Right lung (tissue), 5 donors: ENCODE data around the gene ATP5ME. TPM values are rescaled to one million over a fixed set of nuclear protein-coding genes. Genes with fewer than 3 reads are reported as not detected.

Experiments
- DNase-seq, 2 donors: peaks; one replicate each; pipeline ENCODE4 v3.0.0-alpha.2; 2013
- polyA plus RNA-seq, 5 donors: library from polyadenylated mRNA; unstranded; fragments of 120-200 nt; gene quantifications; one replicate each; pipeline versions ENCODE4 v1.2.1 to v1.2.3, GENCODE V29; 2013; ENCODE audit warnings: inconsistent platforms in 1 of 5, low replicate concordance in 1 of 5; ENCODE audit not compliant: insufficient read length in 5 of 5, insufficient read depth in 1 of 5

ATP5ME gene
- polyA plus RNA-seq, 5 donors, result 174 to 273 (median 191) TPM

- no peak for DNase-seq
These were observed 15.1 kb downstream of the ATP5ME start for GRCh38 chr4:658681-659667.

- no peak for DNase-seq
These were observed 16.0 kb downstream of the ATP5ME start for GRCh38 chr4:657834-658667.

GRCh38 chr4:657338-657833, 16.7 kb downstream of the ATP5ME start:
- DNase-seq, result no peak

DNA sequence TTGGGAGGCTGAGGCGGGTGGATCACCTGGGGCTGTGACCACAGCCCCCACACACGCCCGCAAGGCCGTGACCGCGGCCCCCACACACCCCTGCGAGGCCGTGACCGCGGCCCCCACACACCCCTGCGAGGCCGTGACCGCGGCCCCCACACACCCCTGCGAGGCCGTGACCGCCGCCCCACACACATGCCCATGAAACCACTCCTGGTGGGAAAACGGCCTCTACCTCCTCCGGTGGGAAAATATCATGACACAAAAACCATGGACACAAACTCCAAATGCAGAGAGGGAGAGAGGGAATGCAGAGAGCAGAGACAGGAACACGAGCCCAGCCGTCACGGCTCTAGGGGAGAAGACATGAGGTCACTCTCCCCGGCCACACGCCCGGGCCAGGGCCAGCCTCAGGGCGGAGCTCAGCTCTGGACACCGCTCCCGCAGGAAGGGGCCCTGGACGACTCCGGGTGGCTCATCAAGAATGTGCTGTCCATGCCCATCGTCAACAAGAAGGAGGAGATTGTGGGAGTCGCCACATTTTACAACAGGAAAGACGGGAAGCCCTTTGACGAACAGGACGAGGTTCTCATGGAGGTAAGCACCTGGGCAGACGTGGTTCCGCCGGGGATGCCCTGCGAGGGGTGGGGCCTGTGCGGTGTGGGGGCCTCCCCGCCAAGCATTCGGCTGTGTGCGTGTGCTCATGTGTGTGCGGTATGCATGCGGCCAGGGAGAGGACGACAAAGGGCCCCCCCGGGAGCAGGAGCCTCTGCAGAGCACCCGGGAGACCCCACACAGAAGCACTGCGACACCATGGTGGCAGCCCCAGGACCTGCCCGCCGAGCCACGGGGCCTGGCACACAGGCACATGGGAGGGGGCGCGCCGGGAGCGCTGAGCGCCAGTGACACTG, 17.4 kb downstream of the ATP5ME start:
- DNase-seq, result no peak

DNA sequence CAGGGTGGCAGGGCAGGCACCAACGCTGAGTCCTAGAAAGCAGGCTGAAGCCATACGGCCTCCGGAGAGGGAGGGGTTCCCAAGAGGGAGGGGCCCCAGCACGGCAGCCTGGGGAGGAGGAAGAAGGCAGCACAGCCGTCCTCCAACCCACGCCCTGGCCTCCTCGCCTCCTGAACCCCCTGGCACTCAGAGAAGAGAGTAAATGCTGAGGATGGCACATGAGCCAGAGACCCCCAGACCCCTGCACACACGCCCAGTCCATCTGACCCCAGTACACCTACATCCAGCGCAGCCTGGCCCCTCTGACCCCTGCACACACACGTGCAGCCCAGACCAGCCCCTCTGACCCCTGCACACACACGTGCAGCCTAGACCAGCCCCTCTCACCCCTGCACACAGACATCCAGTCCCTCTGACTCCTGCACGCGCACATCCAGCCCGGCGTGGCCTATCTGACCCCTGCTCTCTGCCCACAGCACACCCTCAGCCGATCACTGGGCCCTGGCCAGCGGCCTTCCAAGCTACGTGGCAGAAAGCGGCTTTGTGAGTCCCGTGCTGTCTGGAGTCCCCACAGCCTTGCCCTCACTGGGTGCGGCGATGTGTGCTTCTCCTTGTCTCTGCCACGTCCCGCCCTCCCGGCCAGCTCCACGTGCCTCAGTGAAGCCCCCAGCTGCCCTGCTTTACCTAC, 18.5 kb downstream of the ATP5ME start:
- no peak for DNase-seq

DNA sequence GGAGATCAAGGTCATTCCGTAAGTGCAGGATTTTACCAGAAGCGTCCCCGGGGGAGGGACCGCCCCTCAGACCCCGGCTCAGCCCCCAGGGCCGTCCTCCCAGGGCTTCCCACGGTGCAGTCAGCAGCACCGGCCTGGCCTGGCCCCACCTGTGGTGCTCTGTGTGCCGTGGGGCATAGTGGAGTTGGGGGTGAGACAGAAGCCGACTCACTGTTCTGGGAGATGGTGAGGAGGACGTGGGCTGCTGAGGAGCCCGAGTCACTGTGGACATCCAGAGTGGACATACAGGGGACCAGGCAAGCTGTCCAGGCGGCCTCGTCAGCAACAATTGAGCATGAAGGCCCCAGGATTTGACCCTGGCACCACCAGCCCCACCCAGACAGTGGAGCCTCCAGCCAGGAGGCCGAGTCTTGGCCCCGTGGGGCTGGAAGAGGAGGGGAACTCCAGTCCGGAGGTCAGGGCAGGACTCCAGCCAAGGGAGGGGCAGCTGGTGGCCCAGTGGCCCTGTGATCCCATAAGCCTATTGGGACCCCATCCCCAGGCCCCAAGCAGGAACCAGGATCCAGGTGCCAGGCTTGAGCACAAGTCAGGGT, 19.1 kb downstream of the ATP5ME start:
- no peak for DNase-seq

GRCh38 chr4:654503-654845, 19.6 kb downstream of the ATP5ME start:
- DNase-seq, result no peak

DNA sequence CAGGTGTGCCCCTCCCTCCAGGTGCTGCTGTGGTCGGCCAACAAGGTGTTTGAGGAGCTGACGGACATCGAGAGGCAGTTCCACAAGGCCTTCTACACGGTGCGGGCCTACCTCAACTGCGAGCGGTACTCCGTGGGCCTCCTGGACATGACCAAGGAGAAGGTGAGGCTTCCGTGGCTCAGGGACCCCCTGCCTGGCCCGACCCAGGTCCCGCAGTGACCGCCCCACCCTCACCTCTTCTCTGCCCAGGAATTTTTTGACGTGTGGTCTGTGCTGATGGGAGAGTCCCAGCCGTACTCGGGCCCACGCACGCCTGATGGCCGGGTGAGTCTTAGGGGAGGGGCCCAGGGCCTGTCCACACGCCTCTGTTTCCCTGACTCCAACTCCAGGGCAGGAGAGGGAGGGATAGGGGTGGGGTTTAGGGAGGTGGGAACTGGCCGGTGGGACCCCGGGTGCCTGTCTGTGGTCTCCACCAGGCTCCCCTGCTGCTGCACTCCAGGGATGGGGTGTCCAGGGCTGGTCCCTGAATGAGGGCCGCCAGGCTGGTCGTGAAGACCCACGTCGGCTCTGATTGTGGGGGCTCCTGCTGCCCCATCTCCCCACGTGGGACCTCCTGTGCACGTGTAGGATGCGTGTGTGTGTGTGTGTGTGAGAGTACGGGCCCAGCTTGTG, 20.1 kb downstream of the ATP5ME start:
- DNase-seq, result no peak

DNA sequence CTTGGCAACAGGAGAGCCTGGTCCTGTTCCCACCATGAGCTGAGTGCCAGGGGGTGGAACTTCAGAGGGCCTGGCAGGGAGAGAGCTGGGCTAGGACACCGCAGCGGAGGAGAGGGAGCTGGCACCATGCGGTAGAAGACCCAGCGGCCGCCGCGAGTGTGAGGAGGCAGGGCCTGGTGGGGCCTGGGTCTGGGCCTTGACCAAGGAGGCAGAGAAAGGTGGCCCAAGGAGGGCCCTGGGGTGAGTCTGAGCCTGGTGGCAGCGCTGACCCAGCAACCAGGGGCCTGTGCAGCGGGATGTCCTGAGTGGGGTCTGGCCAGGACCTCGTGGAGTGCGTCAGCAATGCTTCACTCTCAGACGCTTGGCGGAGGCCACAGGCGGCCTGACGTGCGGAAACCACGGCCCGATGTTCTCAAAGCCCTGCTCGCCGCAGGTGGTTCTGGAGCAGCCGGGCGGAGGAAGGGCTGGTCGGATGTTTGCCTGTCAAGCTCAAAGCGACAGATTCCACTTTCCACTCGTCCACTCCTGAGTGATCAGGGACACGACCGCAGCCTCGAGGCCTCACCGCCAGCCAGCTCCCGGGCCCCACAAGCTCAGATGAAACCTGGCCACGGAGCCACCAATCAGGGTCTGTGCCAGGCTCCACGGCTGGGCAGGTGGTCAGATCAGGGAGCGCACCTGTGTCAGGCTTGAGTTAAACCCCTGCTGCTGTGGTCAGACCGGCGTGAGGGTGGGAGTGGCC, 20.8 kb downstream of the ATP5ME start:
- no peak for DNase-seq

- no peak for DNase-seq
These were observed 22.0 kb downstream of the ATP5ME start for GRCh38 chr4:651884-652642.

DNA sequence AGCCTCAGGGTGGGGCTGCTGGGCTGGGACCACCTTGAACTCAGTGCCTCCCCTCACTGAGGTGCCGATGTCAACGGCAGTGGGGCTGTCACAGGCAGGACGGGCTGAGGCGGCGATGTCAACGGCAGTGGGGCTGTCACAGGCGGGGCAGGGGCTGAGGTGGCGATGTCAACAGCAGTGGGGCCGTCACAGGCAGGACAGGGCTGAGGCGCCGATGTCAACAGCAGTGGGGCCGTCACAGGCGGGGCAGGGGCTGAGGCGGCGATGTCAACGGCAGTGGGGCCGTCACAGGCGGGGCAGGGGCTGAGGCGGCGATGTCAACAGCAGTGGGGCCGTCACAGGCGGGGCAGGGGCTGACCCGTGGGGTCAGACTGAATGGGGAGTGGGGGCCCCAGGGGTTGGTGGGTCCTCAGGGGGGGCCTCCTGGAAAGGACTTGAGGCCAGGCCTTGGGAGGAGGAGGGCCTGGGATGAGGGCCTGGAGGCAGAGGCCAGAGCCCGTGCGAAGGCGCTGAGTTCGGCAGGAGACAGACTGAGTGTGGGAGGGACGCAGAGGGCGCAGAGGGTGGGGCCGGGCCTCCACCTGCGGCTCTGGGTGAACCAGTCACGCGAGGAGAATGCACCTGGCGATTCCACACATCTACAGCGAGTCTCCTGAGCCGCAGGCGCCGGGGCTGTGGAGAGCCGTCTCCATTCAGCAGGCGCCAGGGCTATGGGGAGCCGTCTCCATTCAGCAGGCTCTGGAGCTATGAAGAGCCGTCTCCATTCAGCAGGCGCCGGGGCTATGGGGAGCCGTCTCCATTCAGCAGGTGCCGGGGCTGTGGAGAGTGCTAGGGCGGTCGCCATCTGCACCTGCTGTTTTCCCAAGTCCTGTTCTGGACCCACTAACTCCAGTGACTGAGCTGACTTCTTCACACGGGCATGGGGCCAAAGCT, 22.9 kb downstream of the ATP5ME start:
- no peak for DNase-seq

GRCh38 chr4:650461-650860, 23.6 kb downstream of the ATP5ME start:
- no peak for DNase-seq

DNA sequence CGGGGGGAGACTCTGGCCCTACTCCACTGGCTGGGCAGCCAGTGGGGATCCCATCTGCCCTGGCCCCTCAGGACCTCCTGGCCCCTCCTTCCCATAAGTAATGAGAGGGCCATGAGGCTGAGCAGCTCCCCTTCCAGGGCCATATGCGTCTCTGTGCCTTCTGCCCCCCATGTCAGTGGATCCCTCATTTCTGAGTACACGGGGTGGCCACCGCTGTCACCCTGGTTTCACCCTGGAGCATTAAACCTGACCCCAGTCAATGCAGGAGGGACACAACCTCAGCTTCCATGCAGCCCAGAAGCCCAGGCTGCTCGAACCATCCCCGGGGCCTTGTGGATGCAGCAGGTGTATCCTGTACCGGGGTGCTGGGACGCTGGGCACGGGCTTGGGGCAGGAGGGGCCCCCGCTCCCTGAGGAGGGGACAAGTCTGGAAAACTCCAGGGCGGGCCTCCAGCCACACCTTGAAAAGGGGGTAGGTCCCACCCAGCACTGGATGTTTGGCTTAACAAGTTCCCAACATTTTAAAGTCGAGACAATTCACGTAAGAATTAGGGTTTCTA, 24.2 kb downstream of the ATP5ME start:
- DNase-seq, result no peak

- no peak for DNase-seq
These were observed 24.8 kb downstream of the ATP5ME start for GRCh38 chr4:649293-649625.

GRCh38 chr4:648579-649292, 25.3 kb downstream of the ATP5ME start:
- DNase-seq, result no peak

GRCh38 chr4:647481-647880, 26.6 kb downstream of the ATP5ME start:
- DNase-seq, result no peak
